ENCODE measurements around the gene DUSP18. TPM values are rescaled to one million over a fixed set of nuclear protein-coding genes. Genes with fewer than 3 reads are reported as not detected.

DUSP18 gene
- total and polyA plus RNA-seq, 2 of the 13 experiments (the other 11 are each of a cell fraction or from before 2014, with no cell fraction given), result 1.4 to 2.3 TPM

DNA sequence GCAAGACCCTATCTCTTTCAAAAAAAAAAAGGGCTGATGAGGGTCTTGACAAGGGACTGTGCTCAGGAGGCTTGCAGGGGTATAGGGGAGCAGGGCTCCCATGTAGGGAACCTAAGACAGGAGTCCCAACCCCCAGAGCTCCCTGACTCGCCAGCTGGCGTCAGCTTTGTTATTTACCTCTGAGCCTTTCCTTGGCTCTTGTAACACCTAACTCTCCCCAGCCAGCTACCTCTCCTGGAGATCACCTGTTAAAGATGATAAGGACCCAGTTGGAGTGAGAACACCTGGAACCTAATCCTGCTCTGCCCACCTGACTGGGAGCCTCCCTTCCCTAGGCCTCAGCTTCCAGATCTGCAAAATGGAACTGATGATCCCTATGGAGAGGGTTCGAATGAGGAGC, 18.9 kb downstream of the DUSP18 start (continued):
- TF ChIP-seq, protein P1, sequence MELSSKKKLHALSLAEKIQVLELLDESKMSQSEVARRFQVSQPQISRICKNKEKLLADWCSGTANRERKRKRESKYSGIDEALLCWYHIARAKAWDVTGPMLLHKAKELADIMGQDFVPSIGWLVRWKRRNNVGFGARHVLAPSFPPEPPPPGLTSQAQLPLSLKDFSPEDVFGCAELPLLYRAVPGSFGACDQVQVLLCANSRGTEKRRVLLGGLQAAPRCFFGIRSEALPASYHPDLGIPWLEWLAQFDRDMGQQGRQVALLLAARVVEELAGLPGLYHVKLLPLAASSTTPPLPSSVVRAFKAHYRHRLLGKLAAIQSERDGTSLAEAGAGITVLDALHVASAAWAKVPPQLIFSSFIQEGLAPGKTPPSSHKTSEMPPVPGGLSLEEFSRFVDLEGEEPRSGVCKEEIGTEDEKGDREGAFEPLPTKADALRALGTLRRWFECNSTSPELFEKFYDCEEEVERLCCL (CRISPR knock-in tag; IDR thresholded peaks at IDR 0.05; ENCODE audit: borderline replicate concordance), result no peak
- TF ChIP-seq ZNF317 (CRISPR knock-in tag; IDR thresholded peaks at IDR 0.05) (no peak), PCBP2 (optimal IDR thresholded peaks at IDR 0.05; ENCODE audit: low read depth, low read length, poor library complexity, severe bottlenecking) (no peak), ZNF367 (CRISPR knock-in tag; IDR thresholded peaks at IDR 0.05; ENCODE audit: borderline replicate concordance) (no peak), JUN (CRISPR knock-in tag; IDR thresholded peaks at IDR 0.05) (no peak), SOX13 (IDR thresholded peaks at IDR 0.05) (no peak), SOX13 (CRISPR knock-in tag; conservative IDR thresholded peaks at IDR 0.05 in 1 of 2, IDR thresholded peaks at IDR 0.05 in 1 of 2) (no peak)
- TF ChIP-seq, protein P2, sequence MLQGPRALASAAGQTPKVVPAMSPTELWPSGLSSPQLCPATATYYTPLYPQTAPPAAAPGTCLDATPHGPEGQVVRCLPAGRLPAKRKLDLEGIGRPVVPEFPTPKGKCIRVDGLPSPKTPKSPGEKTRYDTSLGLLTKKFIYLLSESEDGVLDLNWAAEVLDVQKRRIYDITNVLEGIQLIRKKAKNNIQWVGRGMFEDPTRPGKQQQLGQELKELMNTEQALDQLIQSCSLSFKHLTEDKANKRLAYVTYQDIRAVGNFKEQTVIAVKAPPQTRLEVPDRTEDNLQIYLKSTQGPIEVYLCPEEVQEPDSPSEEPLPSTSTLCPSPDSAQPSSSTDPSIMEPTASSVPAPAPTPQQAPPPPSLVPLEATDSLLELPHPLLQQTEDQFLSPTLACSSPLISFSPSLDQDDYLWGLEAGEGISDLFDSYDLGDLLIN (CRISPR knock-in tag; IDR thresholded peaks at IDR 0.05; ENCODE audit: borderline replicate concordance), result no peak
- TF ChIP-seq, protein P3, sequence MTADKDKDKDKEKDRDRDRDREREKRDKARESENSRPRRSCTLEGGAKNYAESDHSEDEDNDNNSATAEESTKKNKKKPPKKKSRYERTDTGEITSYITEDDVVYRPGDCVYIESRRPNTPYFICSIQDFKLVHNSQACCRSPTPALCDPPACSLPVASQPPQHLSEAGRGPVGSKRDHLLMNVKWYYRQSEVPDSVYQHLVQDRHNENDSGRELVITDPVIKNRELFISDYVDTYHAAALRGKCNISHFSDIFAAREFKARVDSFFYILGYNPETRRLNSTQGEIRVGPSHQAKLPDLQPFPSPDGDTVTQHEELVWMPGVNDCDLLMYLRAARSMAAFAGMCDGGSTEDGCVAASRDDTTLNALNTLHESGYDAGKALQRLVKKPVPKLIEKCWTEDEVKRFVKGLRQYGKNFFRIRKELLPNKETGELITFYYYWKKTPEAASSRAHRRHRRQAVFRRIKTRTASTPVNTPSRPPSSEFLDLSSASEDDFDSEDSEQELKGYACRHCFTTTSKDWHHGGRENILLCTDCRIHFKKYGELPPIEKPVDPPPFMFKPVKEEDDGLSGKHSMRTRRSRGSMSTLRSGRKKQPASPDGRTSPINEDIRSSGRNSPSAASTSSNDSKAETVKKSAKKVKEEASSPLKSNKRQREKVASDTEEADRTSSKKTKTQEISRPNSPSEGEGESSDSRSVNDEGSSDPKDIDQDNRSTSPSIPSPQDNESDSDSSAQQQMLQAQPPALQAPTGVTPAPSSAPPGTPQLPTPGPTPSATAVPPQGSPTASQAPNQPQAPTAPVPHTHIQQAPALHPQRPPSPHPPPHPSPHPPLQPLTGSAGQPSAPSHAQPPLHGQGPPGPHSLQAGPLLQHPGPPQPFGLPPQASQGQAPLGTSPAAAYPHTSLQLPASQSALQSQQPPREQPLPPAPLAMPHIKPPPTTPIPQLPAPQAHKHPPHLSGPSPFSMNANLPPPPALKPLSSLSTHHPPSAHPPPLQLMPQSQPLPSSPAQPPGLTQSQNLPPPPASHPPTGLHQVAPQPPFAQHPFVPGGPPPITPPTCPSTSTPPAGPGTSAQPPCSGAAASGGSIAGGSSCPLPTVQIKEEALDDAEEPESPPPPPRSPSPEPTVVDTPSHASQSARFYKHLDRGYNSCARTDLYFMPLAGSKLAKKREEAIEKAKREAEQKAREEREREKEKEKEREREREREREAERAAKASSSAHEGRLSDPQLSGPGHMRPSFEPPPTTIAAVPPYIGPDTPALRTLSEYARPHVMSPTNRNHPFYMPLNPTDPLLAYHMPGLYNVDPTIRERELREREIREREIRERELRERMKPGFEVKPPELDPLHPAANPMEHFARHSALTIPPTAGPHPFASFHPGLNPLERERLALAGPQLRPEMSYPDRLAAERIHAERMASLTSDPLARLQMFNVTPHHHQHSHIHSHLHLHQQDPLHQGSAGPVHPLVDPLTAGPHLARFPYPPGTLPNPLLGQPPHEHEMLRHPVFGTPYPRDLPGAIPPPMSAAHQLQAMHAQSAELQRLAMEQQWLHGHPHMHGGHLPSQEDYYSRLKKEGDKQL (CRISPR knock-in tag; IDR thresholded peaks at IDR 0.05; ENCODE audit: low read depth), result no peak
